Measurements from ENCODE around the gene RAB17.

- TF ChIP-seq, protein P1, sequence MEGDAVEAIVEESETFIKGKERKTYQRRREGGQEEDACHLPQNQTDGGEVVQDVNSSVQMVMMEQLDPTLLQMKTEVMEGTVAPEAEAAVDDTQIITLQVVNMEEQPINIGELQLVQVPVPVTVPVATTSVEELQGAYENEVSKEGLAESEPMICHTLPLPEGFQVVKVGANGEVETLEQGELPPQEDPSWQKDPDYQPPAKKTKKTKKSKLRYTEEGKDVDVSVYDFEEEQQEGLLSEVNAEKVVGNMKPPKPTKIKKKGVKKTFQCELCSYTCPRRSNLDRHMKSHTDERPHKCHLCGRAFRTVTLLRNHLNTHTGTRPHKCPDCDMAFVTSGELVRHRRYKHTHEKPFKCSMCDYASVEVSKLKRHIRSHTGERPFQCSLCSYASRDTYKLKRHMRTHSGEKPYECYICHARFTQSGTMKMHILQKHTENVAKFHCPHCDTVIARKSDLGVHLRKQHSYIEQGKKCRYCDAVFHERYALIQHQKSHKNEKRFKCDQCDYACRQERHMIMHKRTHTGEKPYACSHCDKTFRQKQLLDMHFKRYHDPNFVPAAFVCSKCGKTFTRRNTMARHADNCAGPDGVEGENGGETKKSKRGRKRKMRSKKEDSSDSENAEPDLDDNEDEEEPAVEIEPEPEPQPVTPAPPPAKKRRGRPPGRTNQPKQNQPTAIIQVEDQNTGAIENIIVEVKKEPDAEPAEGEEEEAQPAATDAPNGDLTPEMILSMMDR (IDR thresholded peaks at IDR 0.05 in 8 of 11, conservative IDR thresholded peaks at IDR 0.05 in 3 of 11): no peak
- TF ChIP-seq POLR2AphosphoS5 (IDR thresholded peaks at IDR 0.05): no peak
Measured at GRCh38 chr2:237629188-237629534, 38.6 kb upstream of the RAB17 start.

All from spleen (tissue), 7 donors.